LoVo (cell line): ENCODE data around the gene BAG3.
"Not testable (repeated sequence)": the region's sequence is repeated elsewhere in the genome, so short reads cannot be mapped to it uniquely, and the experiment has no call there.

ENCODE experiments used
- DNase-seq: peaks from one replicate; pipeline ENCODE4 v3.0.0-alpha.2; 2016; ENCODE audit warnings: low spot score

BAG3 gene

DNA sequence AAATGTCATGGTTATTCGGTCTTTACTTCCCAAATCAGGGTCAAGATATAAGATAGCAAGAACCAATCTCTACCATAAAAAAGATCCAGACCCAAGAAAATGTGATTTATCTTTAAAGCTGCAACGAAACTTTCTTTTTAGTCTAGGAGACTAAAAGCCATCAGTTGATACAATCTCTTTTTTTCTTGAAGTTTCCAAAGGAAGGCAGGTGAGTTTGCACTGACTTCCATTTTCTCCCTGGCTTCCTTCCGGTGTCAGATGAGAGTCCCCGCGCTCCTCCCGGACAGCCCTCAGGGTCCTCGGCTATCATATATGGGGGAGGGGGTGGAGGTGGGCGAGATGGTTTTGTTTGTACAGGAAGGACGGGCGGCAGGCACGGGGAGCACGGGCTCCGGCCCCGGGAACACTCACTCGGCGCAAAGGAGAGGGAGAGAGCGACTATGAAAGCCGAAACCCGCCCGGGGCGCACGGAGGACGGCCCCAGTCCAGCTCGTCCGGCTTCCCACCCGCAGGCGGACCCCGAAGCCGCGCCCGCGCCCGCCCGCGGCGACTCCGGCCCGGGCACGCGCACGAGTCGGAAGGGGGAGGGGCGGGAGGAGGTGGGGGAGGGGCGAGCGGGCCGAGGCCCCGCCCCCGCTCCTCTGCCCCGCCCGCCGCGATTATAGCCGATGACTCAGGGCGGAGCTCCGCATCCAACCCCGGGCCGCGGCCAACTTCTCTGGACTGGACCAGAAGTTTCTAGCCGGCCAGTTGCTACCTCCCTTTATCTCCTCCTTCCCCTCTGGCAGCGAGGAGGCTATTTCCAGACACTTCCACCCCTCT is at the start of gene BAG3:
Gene BAG3 (plus strand): TSS at position 689 of the 822 bp plus-strand sequence. CDS start 296 bp downstream, outside the sequence.
- DNase-seq = peak; percentile 91

DNA sequence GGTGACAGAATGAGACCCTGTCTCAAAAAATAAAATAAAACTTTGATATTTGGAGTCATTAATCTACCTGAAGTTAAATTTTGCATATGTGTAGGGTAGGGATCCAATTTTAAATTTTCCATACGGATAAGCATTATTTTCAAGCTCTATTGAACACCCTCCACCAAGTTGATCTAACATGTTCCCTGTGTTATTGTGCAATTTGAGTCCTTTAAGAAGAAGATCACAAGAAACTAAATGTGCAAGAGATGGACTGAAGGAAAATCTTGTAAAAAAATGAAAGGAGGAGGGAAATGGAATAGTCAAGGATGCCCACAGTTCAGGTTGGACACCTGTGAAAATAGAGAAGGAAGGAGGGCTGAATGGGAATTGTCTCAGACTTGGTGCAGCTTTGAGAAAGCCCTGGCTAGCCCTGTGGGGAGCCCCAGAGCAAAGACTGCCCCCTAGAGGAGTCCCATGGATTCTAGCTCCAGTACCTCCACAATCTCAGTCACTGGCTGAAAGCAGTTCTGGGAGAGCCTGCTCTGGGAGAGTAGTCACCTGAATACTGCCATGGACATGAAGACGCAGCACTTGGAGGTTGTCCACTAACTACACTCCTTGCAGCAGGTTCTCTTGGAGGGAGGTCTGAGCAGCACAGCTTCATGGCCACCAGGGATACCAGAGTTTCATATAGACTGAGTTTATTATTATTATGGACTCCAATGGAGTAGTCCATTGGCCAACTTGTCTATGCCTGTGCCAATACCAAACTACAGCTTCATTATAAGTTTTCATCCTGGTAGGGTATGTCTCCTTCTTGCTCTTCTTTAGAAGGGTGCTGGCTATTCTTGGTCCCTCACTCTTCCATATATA is 48.7 kb upstream of the BAG3 start:
- no peak for DNase-seq

DNA sequence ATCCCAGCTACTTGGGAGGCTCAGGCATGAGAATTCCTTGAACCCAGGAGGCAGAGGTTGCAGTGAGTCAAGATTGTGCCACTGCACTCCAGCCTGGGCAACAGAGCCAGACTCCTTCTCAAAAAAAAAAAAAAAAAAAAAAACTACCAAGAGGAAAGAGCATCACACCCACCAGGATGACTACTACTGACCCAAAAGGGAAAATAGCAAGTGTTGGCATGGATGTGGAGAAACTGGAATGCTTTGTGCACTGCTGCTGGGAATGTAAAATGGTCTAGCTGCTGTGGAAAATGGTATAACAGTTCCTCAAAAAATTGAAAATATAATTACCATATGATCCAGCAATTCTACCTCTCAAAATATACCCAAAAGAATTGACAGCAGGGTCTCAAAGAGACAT is 46.7 kb upstream of the BAG3 start:
- no peak for DNase-seq

DNA sequence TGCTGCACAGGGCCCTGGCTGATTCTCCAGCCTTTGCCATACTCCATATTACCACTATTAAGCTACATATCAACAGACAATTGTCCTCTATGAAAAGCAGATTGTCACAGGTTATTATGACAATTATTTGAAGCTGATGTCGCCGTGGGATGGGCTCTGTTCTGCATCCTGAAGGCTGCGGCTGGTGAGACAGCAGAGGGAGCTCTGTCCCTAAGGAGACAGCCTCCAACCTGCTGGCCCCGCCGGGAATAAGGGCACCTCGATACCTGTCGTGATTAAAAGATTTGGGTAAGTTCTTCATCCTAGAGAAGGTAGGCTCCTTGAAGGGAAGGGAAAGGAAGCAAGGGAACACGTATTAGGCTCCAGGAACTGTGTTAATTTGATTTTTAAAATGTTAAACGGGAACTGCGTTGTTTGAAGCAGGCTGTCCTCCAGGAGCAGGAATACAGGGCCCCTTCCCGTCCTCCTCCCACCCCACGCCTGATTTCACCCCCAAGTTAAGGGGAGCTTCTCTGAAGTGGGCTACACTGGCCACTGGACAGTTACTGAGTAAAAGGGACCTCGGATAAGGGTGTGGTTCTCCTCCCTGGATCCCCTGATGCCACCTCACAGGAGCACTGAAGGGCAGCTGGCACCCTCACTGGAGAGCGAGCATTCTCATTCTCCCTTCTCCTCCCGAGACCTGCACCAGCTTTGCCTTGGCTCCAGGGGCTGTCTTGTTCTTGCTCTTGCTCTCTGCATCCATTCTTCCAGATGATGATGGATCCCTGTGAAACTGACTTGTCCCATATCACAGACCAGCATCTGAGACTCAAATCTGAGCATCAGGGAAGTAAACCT is 42.6 kb upstream of the BAG3 start:
- DNase-seq = peak; percentile 51

DNA sequence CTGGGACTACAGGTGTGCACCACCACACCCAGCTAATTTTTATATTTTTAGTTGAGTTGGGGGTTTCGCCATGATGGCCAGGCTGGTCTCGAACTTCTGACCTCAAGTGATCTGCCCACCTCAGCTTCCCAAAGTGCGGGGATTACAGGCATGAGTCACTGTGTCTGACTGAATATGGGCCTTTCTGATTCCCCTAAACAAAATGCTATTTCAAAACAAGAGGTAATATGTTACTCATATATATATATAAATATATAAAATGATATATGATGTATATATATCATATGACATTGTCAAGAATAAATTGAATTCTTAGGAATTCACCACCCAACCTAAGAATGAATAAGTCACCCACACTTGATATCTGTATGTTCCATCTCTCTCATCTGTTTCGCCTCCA is 41.7 kb upstream of the BAG3 start:
- DNase-seq = no peak

DNA sequence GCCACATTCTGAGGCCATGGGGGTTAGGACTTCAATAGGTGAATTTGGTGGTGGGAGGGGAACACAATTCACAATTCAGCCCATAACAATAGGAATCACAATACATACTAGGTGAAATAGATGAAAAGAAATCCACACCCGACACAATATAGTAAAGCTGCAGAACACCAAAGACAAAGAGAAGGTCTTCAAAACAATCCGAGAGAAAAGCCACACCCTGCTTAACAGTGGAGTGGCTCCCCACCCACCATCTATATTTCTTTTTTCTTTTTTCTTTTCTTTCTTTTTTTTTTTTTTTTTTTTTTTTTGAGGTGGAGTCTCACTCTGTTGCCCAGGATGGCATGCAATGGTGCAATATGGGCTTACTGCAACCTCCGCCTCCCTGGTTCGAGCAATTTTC is 39.7 kb upstream of the BAG3 start:
- DNase-seq = no peak

DNA sequence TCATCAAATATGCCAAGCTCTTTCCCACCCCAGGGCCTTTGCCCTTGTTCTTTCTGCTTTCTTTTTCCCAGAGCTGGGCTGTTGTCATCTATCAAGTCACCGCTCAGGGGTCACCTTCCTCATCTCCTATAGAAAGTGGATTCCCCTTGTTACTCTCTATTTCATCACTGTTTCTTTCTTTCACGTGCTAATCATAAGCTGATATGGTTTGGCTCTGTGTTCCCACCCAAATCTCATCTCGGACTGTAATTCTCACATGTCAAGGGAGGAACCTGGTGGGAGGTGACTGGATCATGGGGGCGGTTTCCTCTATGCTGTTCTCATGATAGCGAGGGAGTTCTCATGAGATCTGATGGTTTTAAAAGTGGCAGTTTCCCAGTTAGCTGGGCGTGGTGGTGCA is 37.4 kb upstream of the BAG3 start:
- DNase-seq = no peak

DNA sequence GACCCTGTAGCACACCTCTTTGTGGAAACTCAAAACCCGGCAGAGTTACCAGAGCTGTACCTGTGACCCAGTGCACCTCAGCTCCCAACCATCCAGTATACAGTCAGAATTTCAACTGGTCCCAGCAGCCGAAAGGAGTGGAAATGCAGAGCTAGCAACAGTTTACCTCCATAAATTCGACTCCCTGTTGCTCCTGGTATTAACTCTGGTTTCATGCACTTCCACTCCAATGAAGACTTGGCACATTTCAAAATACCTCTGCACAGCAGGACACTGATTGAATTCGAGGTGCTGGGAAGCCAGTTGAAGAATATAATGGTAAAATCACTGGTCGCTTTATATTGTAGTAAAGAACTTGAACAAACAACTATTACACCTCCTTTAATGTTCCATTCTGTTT is 36.5 kb upstream of the BAG3 start:
- no peak for DNase-seq

DNA sequence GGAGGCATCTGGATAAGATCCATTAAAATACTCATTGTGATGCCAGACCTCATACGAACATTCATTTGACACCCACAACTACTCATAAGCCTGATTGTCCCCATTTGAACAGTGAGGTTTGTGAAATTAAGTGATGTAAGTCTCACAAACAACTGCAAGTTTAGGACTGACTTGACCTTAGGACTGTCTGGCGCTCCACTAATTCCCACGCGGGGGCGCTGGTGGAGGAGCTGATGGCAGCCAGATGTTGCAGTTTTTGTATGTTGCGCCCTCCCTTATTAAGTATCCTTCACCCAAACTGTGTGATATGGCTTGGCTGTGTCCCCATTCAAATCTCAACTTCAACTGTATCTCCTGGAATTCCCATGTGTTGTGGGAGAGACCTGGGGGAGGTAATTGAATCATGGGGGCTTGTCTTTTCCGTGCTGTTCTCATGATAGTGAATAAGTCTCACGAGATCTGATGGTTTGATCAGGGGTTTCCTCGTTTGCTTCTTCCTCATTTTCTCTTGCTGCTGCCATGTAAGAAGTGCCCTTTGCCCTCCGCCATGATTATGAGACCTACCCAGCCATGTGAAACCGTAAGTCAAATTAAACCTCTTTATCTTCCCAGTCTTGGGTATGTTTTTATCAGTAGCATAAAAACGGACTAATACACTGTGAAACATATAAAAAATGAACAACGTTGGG is 34.2 kb upstream of the BAG3 start:
- no peak for DNase-seq

DNA sequence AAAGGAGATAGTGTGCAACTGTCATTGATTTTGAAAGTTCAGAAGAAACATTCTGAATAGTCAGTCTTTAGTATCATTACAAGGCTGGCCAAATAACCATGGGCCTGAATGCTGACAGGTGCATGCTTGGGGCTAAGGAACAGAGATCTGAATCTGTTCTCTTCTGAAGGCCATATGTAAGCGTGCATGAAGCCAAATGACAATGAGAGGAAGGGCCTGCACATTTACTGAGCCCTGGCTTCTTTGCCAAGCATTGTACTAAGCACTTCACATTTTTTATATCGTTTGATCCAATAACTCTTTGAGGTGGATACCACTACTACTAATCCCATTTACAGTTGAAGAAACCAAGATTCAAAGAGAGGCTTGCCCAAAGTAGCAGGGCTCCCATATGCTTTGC is 32.0 kb upstream of the BAG3 start:
- DNase-seq = no peak

DNA sequence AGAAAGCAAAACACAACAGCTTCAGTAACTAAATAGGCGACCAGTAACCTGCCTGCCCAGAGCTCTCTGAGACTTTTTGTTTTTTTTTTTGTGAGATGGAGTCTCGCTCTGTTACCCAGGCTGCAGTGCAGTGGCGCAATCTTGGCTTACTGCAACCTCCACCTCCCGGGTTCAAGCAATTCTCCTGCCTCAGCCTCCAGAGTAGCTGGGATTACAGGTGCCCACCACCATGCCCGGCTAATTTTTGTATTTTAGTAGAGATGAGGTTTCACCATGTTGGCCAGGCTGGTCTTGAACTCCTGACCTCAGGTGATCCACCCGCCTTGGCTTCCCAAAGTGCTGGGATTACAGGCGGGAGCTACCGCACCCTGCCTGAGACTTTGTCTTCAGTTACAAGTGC is 31.4 kb upstream of the BAG3 start:
- not testable (repeated sequence) for DNase-seq

DNA sequence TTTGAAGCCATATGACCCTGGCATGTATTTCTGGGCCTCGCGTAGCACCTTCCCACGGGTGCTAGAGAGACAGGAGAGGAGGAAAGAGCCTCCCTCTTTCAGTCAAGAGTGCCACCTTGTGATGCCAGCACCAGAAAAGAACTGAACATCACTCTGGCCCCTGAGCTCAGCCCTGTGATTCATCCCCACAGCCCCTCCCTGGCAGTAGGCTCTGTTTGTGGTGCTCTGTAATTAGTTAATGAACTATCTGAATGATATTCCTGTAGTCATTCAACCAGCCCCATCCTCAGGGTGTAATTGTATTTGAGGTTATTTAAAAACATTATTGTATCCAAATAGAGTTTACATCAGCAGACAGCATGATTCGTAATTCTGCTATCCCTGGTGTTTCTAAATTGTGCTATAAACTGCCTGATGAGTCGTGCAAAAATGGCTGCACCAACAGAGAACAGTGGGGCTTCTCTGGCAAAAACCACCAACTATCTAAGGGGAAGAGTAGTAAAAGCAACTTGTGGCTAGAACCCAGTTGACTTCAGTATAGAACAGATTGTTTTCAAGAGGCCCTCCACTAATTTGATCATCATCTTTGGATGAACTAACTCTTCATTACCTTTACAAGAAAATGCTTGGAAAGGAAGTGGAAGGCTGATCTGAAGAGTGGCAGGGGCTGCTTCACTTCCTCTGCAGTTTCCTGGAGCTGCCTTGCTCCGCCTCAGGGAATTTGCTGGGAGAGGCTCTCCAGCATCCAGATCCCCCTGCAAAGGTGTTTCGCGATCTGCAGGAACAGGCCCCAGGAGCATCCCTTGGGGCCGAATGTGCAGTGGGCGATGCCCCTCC is 30.7 kb upstream of the BAG3 start:
- DNase-seq = no peak

DNA sequence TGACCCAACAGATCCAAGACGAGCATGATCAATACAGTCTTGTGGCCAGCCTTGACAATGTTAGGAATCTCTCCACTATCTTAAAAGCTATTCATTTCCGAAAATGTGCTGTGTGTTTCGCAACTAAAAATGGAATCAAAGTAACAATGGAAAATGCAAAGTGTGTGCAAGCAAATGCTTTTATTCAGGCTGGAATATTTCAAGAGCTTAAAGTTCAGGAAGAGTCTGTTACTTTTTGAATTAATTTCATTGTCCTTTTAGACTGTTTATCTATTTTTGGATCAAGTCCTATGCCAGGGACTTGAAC is 30.1 kb upstream of the BAG3 start:
- DNase-seq = no peak

DNA sequence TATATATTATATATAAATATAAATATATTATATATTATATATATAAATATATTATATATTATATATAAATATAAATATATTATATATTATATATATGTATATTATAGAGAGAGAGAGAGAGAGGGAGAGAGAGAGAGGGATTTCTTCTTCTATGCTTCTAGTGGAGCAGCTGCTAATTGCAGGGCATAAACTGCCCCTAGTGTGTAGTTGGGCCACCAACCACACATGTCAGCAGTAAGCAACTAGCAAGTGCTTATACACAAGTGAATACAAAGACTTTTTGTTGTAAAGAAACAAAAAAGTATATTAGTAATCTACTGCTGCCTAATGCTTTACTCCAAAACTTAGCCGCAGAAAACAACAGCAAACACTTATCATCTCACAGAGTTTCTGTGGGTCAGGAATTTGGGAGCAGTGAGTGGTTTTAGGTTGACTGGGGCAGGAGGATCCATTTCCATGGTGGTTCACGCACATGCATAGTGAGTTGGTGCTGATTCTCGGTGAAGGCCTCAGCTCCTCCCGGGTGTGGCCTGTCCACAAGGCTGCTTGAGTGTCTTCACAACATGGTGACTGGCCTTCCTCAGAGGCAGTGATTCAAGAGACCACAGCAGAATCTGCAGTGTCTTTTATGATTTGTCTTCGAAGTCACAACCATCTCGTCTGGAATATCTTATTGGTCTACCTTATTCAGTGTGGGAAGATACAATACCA is 25.5 kb upstream of the BAG3 start:
- DNase-seq = no peak

DNA sequence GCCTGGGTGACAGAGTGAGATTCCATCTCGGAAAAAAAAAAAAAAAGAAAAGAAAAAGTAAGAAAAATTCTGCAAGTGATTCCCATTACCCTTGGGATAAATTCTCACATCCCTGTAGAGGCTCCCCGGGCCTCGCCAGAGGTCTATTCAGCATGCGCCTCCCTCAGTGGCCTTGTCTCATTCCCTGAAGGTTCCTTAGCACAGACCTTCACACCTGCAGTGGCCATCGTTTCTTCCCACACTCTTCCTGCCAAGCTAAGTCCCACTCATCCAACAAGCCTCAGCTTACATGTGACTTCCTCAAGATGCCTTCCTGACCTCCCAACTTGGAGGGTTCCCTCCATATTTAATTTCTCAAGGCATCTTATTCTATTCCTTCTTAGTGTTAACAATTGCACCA is 20.9 kb upstream of the BAG3 start:
- no peak for DNase-seq

DNA sequence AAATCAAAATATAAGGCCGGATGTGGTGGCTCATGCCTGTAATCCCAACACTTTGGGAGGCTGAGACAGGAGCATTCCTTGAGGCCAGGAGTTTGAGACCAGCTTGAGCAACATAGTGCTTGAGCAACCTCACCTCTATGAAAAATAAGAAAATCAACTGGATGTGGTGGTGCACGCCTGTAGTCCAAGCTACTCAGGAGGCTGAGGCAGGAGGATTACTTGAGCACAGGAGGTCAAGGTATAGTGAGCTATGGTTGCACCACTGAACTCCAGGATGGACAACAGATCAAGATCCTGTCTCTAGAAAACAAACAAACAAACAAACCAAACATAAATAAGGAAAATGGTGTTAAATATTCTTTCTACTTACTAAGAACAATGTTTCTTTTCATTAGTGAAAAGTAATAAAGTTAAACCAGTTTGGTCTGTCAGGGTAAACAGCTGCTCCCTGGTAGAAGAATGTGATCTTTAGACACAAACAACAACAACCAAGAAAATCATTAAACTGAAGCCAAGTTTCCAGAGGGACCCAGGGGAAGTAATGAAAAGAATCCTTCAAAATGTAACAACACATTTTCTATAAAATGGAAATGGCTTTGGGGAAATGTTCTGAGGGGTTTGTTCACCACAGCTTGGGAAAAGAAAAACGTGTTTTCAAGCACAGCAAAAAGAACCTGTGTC is 17.5 kb upstream of the BAG3 start:
- DNase-seq = no peak

DNA sequence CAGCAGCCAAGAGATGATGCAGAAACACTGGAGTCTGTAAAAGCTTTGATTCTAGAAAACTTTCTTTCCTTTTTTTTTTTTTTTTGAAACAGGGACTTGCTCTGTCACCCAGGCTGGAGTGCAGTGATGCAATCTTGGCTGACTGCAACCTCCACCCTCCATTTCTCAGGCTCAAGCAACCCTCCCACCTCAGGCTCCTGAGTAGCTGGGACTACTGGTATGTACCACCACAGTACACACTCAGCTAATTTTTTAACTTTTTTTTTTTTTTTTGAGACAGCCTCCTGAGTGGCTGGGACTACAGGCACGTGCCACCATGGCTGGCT is 17.0 kb upstream of the BAG3 start:
- no peak for DNase-seq

DNA sequence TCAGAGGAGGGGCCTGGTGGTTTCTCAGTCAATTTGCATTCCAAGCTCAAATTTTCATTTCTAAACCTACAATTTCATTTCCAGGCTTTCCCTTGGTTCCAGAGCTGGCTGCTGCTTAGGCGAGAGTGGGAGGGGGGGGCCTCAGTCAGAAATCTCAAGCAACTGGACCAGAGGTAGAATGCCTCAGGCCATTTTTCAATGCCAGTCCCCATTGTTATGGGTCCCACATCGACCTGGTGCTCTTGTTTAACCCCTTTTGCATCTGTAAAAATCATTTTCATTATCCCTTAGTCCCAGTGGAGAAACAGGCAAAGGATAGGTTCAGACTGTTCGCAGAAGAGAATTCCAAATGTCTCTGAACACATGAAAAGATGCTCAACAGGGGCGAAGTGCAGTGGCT is 13.5 kb upstream of the BAG3 start:
- no peak for DNase-seq

DNA sequence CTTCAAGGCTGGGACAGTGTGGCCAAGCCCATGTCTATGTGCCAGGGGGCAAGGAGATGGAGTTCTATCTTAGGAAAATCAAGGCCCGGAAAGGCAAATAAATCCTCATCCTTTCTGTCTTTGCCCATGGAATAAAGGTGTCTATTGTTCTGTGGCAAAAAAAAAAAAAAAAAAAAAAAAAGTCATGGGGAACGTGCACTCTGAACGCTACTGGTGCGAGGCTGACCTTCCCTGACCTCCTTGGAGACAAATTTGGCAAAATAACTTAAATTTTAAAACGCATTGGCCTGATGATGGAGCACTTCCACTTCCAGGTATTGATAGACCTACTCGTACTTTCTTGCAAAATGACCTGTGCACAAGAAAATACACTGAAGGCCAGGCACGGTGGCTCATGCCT is 12.2 kb upstream of the BAG3 start:
- DNase-seq = no peak

DNA sequence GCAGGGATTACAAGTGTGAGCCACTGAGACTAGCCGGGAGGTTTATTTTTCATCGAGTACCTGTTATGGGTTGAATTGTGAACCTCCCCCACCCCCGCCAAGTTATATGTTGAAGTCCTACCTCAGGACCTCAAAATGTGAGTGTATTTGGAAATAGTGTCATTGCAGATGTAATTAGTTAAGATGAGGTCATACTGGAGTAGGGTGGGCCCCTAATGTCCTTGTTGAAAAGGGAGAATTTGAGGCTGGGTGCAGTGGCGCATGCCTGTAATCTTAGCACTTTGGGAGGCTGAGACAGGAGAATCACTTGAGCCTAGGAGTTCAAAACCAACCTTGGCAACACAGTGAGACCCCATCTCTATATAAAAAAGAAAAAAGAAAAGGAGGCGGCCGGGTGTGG is 10.8 kb upstream of the BAG3 start:
- DNase-seq = no peak
